Fibroblast of lung (primary cell): ENCODE measurements around the gene GUCY1A2.

Source experiments
- CTCF ChIP-seq, 2 donors: IDR thresholded peaks in 1 of 2; conservative IDR thresholded peaks in 1 of 2; 1 replicate in 1 of 2; 2 replicates in 1 of 2; pipeline ENCODE4 v1.5.1; 2011 to 2012; ENCODE audit warnings: low read length in 2 of 2, control low read depth in 1 of 2, inconsistent platforms in 1 of 2, low read depth in 1 of 2, mild to moderate bottlenecking in 1 of 2
- EZH2 ChIP-seq: IDR thresholded peaks from 2 replicates; pipeline ENCODE4 v1.5.1; 2012; ENCODE audit warnings: low read length, control low read depth, mild to moderate bottlenecking; ENCODE audit errors: missing control alignments

- TF ChIP-seq CTCF (conservative IDR thresholded peaks at IDR 0.05 in 1 of 2, IDR thresholded peaks at IDR 0.05 in 1 of 2; ENCODE audit: low read depth in 1 of 2, low read length in 2 of 2) (no peak), EZH2 (no peak)
These were observed 46.4 kb downstream of the GUCY1A2 start for GRCh38 chr11:106971864-106972263.
